Kidney (tissue), 14 donors: ENCODE data around the gene KHDC4. TPM values are rescaled to one million over a fixed set of nuclear protein-coding genes. Genes with fewer than 3 reads are reported as not detected.

ENCODE experiments used
- DNase-seq, 5 donors: peaks; one replicate each; pipeline ENCODE4 v3.0.0-alpha.2; 2013 to 2020
- FAIRE-seq: peaks from 2 replicates; lab custom pipeline; 2012; peaks lifted over from hg19 to GRCh38; lab: Jason Lieb, UNC
- H3K27ac ChIP-seq, 2 donors: one replicate each; pipeline ENCODE4 v1.7.0; 2013; ENCODE audit warnings: low read depth in 2 of 2, low read length in 2 of 2, inconsistent platforms in 1 of 2
- H3K27me3 ChIP-seq: one replicate; pipeline ENCODE4 v1.7.1; 2013; ENCODE audit warnings: low read length, inconsistent platforms; ENCODE audit not compliant: control insufficient read depth, insufficient read depth
- H3K36me3 ChIP-seq, 3 donors: one replicate each; pipeline versions ENCODE4 v1.7.0 to v1.7.1; 2013; ENCODE audit warnings: low read length in 3 of 3, control low read depth in 1 of 3, inconsistent platforms in 1 of 3; ENCODE audit not compliant: insufficient read depth in 3 of 3, control insufficient read depth in 2 of 3
- H3K4me1 ChIP-seq, 3 donors: one replicate each; pipeline versions ENCODE4 v1.7.0 to v1.7.1; 2013; ENCODE audit warnings: low read length in 3 of 3, inconsistent platforms in 1 of 3, low read depth in 1 of 3; ENCODE audit not compliant: control insufficient read depth in 2 of 3, insufficient read depth in 2 of 3
- H3K4me3 ChIP-seq, 3 donors: one replicate each; pipeline versions ENCODE4 v1.7.0 to v1.8.1; 2013; ENCODE audit warnings: low read length in 3 of 3, control low read depth in 1 of 3, inconsistent platforms in 1 of 3
- H3K9ac ChIP-seq, 3 donors: one replicate each; pipeline versions ENCODE4 v1.7.0 to v1.7.1; 2013; ENCODE audit warnings: low read length in 3 of 3, control low read depth in 1 of 3, inconsistent platforms in 1 of 3
- H3K9me3 ChIP-seq, 3 donors: one replicate each; pipeline versions ENCODE4 v1.7.0 to v1.7.1; 2013; ENCODE audit warnings: low read length in 3 of 3, control low read depth in 1 of 3, inconsistent platforms in 1 of 3; ENCODE audit not compliant: control insufficient read depth in 2 of 3, insufficient read depth in 1 of 3
- CTCF ChIP-seq: IDR thresholded peaks from 3 replicates; pipeline ENCODE4 v1.5.1; 2012; ENCODE audit warnings: mild to moderate bottlenecking, moderate library complexity, borderline replicate concordance; ENCODE audit not compliant: insufficient read depth; ENCODE audit errors: extremely low read depth
- intact Hi-C: fragments of 100-400 bp; cut with DNase I; formaldehyde crosslinking; loops from one replicate; pipeline ENCODE4 v1.11.1; 2022
- polyA plus RNA-seq: library from polyadenylated mRNA; stranded (reverse); fragments of 350-450 nt; fragmentation: Illumina TruSeq; extraction: RNeasy Lipid Tissue Mini Kit (QIAGEN cat#74804); gene quantifications from one replicate; pipeline ENCODE4 v1.2.3, GENCODE V29; 2014; ENCODE audit warnings: low read depth, low replicate concordance; ENCODE audit not compliant: insufficient read depth
- total RNA-seq: library from RNA; stranded (reverse); fragmentation: NEBNext Ultra II Directional; extraction: Animal tissue kit (Norgen Biotek cat#: 25700); gene quantifications from one replicate; pipeline ENCODE4 v1.2.1, GENCODE V29; 2021
- donor health status: control.
- donor health status: control.
- donor health status: control.
- donor health status: control.
- donor health status: control.
- donor health status: DM: yes; HTN: yes; CAD: no.
- donor health status: Normal renal cell carcinoma (clear cell type).

The KHDC4 gene
- total and polyA plus RNA-seq, 2 donors from 2014 or later = 19.8 to 57.4 TPM

GRCh38 chr1:155960081-155960745, 26.0 kb upstream of the KHDC4 start:
- Histone ChIP-seq H3K4me1 (peaks cover 0 to 5% (median 0%) of the 10 kb centered on the region in 3 donors), H3K36me3 (peaks cover 10 to 27% (median 19%) of the 10 kb centered on the region in 3 donors), H3K27me3 (no peaks in the 10 kb centered on the region), H3K4me3 (no peak overlapping the region), H3K9ac (no peak overlapping the region), H3K9me3 (no peaks in the 10 kb centered on the region), H3K27ac (no peak overlapping the region)
- DNase-seq (no peak), FAIRE-seq (no peak)
- TF ChIP-seq CTCF = no peak
- intact Hi-C loops = no loop called here

GRCh38 chr1:155957411-155957915, 23.2 kb upstream of the KHDC4 start:
- intact Hi-C loops = no loop called here
- no peak overlapping the region for H3K27ac ChIP-seq
- H3K27me3 ChIP-seq = no peaks in the 10 kb centered on the region
- H3K9me3 ChIP-seq = no peaks in the 10 kb centered on the region
- no peak overlapping the region for H3K4me3 ChIP-seq
- H3K9ac ChIP-seq = no peak overlapping the region
- FAIRE-seq = no peak
- H3K4me1 ChIP-seq = peaks cover 0 to under 1% (median 0%) of the 10 kb centered on the region in 3 donors
- no peak for TF ChIP-seq CTCF
- no peak for DNase-seq
- peaks cover 8 to 28% (median 17%) of the 10 kb centered on the region in 3 donors for H3K36me3 ChIP-seq

- H3K9me3 ChIP-seq = no peaks in the 10 kb centered on the region
- TF ChIP-seq CTCF = no peak
- DNase-seq (no peak), FAIRE-seq (no peak)
- no peak overlapping the region for H3K9ac ChIP-seq
- no peak overlapping the region for H3K27ac ChIP-seq
- peaks cover 18 to 28% (median 20%) of the 10 kb centered on the region in 3 donors for H3K36me3 ChIP-seq
- no peak overlapping the region for H3K4me3 ChIP-seq
- no peaks in the 10 kb centered on the region for H3K4me1 ChIP-seq
- intact Hi-C loops = no loop called here
- H3K27me3 ChIP-seq = no peaks in the 10 kb centered on the region
Observed at GRCh38 chr1:155954645-155955044, 20.4 kb upstream of the KHDC4 start.
